Daoy (cell line): ENCODE results near the gene ITIH6. TPM values are rescaled to one million over a fixed set of nuclear protein-coding genes. Genes with fewer than 3 reads are reported as not detected.
"Not testable (repeated sequence)": the region's sequence is repeated elsewhere in the genome, so short reads cannot be mapped to it uniquely, and the experiment has no call there.

Source experiments
- DNase-seq: peaks from one replicate; pipeline ENCODE4 v3.0.0-alpha.2; 2015; ENCODE audit warnings: low read depth
- total RNA-seq: library from RNA; depleted of rRNA; stranded (reverse); fragments of >200 nt; shearing (Covaris generic); gene quantifications from 2 replicates; pipeline ENCODE4 v1.2.3, GENCODE V29; 2014

The ITIH6 gene
- total RNA-seq, 1 experiment from 2014 or later: not detected

DNA sequence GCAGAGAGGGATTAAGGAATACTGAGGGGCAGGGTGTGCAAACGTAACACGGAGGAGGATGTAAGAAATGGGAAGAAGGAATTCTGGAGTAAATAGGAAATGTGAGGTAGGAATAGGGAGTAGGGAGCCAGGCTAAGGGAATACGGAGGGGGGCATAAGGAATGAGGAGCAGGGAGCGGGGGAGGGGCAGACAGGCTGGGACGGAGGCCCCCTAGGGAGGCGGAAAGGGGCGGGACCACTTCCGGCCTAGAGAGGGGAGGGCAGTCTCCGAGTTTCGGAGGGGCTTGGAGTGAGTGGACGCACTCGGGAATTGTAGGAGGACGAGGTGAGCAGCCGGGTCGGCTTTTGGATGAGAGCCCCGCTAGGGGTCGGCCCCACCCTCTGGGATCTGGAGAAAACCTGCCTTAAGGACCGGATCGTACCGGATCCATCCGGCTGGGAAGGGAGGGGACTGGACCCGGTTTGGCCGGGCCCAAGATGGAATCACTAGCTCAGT lies 10.1 kb upstream of the ITIH6 start:
- peak; percentile 71 for DNase-seq

DNA sequence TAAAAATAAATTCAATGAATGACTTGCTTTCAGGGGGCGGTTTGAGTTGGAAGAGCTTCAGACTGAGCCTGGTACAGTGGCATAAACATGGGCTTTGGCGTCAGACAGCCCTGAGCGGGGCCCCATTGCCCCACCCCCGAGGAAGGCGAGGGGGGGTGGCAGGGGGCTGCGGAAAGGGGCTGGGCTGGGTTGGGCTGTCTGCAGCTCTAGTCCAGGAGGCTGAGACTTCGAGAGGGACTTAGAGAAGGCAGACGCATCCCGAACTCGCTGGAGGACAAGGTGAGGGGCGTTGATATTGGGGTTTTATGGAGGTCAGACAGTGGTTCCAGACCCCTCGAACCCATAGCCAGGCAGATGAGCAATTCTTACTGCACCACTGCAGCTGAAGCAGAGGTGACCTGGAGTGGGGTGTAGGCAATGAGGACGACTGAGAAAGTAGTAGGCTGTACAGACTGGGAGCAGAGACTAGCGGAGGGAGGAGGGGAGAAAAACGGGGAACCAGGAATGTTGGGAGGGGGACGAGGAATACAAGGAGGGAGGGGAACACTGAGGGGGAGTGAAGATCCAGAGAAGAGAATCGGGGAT lies 9.6 kb upstream of the ITIH6 start, which contains the start of gene MAGED2:
MAGED2 (plus strand) TSS at position 222 of the 585 bp plus-strand sequence. CDS start 1,587 bp downstream, outside the sequence.
- peak; percentile 30 for DNase-seq

DNA sequence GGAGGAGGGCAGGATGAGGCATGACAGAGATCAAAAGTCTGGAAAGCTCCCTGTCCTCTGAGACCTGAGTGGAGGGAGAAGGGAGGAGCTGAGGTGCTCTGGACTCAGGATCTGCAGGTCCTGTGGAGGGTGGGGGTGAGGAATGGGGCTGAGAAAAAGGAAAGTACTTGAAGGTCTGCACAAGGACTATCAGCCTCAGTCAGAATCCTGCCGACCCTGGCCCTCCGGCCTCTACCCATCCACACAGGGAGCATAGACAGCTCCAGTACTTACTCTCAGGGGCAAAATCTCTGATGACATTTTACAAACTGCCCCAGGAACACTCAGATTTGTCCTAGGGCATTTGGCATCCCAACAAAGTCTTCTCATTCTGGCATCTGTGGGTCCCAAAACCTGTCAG lies 991 bp upstream of the ITIH6 start:
- DNase-seq: no peak

DNA sequence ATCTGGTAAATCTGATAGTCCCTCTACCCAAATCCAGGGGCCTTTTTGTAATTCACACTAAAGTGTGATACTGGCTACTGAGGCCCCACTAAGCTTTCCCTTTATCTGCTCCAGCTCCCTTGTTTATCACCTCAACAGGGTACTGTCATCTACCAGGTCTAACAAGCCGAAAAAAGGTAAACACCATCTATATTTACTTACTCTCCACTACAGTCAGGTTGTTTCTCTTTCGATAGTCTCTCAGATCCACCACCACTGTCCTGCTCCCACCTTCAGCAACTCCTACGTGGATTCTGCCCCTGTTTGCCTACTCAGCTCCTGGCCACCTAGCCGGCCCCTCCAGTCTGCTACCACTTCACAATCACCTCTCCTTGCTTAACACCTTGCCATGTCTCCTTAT lies 3.3 kb downstream of the ITIH6 start:
- no peak for DNase-seq

DNA sequence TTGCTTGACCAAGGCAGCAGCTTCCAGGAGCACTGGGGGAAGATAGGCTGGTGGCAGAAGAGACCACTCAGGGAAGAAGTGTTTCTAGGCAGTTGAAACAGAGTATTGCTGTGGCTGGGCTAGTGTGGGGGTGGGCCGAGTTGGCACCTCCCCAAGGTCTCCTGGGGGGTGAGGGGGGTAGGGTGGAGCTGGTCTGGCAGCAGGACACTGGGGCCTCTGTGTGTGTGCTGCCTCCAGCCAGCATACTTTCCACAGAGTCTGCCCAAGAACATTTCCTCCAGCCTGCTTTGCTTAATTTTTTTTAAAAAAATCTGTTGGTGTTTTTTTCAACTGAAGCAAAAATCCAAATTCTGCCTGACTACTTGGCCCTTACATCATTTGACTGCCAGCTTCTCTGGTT lies 4.0 kb downstream of the ITIH6 start:
- DNase-seq: no peak

DNA sequence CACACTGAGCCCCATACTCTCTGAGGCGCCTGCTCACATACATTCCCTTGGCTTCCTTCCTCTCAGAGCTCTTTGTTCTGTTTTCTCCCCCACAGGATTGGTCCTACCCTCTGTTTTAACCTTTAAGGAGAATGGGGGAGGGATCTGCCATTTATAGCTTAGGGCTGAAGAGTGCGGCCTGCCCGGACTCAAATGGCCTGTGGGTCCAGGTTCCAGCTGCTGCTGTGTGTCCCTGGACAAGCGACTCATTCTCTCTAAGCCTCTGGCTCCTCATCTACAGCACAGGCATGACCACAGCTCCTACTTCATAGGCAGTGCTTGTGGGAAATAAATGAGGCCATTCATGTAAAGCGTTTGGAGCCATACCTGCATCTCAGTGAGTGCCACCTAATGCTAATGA lies 8.7 kb downstream of the ITIH6 start:
- DNase-seq: not testable (repeated sequence)

DNA sequence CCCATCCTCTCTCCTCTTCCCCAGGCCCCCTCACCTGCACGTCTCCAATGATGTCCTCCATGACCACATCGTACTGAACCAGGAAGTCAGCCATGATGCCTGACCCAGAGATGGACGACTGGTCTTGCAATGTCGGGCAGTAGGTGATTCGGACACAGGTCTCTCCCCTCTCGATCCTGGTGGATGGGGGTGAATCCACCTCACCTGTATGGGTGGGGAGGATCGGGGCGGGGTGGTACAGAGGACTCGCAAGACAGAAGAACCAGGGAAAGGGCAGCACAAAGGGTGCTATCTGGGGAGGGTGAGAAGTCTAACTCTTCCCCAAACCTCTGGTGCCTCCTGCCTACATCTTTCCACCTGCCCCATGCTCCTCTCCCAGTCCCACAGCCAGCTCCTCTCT lies 9.6 kb downstream of the ITIH6 start:
- no peak for DNase-seq

DNA sequence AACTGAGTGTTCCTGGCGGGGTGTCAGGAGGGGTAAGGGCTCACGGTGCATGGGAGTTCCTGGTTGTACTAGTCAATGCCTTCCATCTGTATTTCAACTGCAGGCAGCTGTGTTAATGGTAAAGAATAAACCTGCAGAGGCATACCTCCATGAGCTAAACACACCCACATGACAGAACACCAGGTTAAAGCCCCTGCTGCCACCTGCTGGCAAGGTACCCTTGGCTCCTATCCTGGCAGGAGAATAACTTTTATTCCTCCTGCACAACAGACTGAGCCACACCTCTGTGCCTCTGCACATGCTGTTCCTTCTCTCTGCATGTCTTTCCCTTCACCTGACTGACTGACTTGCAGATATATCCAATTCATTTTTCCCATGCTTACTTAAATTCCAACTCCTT lies 11.1 kb downstream of the ITIH6 start:
- DNase-seq: peak; percentile 2

DNA sequence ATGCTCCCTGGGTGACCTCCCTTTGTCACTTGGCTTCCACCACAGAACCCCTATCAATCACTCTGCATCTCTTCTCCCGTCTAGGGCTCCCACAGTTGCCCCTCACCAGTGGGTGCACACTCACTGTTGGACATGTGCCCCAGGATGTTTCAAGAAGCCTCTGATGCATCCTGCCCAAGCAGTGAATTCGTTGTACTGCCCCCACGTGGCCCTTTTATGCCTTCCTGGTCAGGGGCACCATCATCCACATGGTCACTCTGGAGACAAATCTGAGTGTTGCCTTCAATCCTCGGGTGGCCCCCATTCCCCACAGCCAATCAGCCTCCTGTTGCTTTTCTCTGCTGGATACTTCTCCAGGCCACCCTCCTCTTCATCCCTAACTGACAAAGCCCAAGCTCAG lies 12.2 kb downstream of the ITIH6 start:
- no peak for DNase-seq

DNA sequence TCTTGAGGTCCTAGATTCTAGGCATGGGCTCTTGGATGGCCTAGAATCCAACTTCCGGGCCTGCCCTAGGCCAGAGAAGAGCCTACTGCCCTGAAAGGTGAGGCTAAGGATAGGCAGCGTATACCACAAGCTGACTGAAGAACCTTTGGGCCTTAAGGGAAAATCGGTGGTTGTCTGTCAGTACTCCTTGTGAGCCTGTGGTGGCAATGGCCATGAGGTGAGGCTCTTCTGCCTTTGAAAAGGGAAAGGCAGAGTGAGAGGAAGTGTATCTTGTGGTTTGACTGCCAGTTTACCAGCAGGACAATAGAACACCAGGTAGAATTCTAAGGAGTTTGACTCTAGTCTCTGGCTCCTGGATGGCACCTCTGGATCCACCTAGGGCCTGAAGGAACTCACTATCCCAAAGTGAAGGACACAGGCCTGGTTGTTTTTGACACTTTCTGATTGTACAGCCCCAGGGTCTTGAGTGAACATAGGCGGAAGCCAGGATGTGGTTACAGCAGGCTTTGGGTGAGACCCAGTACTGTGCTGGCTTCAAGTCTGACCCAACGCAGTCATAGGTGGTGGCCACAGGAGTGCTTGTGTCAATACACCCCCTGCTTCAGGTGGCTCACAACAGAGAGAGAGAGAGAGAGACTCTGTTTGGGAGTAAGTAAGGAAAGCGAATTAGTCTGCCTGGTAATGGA lies 20.9 kb downstream of the ITIH6 start:
- DNase-seq: no peak

DNA sequence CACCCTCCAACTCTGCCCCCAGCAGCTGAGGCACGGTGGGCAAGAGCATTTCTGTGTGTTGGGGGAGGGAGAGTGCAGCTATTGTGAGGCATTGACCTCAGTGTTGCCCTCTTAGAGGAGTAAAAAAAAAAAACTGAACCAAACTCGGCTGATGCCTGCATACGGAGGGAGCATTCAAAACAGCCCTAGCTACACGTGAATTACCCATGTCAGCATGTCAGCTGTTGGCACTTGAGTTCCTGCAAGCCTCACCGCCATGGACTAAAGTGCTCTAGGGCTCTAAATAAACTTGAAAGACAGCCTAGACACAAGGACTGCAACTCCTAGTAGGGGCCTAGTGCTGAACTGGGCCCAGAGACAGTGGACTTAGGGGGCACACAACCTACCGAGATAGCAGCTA lies 22.0 kb downstream of the ITIH6 start:
- DNase-seq: no peak

DNA sequence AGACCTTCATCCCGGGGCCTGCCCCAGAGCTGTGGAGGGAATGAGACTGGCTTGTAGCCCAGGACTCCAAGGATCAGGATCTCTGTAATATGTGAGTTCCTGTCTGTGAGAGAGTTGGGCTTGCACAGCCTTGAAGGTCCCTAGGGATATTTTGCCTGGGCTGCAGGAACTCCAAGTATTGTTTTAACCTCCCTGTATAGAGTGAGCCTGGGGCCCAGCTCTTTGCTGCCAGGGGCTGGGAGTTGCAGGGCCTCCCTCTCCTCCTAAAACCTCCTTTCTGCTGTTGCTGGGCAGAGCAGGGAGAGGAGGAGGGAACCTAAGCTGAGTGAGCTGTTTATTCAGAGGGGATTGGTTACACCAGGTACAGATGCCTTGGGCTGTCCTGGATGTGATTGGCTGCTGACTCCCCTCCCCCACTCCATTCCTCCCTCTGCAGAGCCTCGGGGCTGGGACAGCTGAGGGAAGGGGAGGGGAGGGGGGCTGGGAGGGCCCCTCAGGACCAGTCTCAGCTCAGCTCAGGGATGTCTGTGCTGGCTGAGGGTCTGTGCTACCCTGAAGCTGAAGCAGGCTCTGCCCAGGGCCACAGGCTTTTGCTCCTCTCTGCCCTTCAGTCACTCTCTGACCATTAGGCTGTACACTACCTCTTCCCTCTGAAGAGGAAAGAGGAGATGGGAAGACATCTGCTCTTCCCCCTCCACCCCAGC lies 23.5 kb downstream of the ITIH6 start:
- DNase-seq: not testable (repeated sequence)

DNA sequence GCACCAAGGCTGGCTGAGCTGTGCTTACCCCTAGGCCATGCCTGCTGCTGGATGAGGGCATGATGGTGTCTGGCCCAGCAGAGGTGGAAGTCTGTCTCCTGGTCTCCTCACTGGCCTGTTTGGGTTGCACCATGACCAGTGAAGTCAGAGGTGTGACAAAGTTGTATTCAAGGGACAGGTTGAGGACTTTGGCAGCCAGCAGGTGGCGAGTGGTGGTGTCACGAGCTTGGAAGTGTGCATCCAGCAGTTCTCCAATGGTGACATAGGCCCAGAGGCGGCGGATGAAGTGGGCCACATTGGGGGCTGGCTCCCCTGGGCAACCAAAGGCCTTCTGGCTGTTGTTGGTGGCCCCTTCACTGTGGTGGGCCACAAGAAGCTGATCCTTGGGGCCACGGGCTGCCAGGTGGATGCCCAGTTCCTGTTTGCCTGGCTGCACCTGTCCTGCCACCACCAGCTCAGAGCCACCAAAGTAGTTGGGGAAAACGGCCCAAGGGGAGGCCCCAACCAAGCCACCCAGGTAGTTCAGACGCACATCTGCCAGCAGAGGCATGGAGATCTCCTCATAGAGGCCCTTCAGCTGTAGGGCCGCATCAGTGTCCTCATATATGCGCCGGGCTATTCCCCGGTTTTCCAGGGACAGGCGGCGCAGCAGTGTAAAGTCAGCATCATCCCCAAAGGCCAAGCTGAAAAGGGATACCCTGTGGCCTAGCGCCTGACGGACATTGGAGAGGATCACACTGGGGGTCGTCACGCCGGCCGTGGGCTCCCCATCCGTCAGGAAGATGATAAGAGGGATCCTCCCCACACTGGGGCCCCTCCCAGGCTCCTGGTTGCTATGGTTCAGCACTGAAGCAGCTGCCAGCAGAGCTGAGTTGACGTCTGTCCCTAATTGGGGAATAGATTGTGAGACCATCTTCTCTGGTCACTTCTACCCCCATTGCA lies 39.7 kb downstream of the ITIH6 start:
- no peak for DNase-seq

DNA sequence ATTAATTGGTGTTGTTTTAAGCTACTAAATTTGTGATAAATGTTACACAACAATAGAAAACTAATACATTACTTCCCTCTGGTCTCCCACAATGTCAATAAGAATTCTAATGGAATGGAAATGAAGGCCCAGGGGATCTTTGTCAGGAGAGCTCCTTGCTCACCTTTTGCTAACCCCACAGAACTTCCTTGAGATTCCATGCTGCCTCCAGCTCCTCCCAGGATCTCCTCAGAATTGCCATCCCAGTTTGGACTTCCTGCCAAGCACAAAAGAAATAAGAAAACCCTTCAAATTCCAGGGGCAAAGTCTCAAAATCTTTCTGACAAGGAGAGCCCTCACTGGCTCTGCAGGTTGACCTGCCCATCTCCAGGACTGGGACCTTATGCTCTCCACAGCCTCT lies 43.2 kb downstream of the ITIH6 start:
- DNase-seq: no peak

DNA sequence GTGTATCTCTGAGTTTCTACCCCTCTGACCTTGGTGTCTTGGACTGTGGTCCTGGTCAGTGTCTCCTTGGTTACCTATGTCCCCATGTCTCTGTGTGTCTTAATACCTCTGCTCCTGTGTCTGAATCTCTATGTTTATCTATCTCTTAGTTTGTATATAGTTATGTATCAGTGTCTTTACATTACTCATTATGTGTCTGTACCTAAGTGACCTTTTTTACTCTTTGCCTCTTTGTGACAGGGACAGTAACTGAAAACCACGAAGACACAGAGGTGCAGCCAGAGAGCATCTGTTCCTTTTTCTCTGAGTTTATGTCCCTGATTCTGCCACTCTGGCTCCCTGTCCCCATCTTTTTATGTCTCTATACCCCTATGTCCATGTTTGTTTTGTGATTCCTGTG lies 49.4 kb downstream of the ITIH6 start:
- no peak for DNase-seq

DNA sequence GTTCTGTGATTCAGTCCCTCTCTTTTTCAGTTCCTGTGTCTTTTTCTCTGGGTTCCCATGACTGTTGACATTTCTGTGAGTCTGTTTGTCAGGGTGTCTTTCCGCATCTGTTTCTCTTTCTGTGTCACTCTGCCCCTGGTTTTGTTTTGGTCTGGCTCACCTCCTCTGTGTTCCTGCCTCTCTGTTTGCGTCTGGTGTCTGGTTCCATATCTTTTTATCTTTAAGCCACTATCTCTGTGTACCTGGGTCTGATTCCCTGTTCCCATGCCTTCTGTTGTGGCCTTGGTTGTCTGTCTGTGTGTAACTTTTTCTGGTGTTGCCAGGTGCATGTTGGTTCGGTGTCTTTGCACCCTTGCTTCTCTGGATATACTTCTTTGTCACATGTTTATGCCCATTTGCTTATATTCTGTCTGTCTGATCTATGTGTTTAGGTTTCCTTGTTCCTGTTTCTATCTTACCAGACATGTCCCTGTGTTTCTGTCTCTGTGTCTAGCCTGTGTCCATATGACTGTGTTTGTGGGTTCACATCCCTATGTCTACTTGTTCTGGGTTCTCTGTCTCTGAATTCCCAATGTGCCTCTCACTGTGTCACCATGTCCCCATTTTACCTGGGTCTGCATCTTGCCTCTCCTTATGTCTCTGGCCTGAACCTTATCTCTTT lies 50.2 kb downstream of the ITIH6 start:
- no peak for DNase-seq

DNA sequence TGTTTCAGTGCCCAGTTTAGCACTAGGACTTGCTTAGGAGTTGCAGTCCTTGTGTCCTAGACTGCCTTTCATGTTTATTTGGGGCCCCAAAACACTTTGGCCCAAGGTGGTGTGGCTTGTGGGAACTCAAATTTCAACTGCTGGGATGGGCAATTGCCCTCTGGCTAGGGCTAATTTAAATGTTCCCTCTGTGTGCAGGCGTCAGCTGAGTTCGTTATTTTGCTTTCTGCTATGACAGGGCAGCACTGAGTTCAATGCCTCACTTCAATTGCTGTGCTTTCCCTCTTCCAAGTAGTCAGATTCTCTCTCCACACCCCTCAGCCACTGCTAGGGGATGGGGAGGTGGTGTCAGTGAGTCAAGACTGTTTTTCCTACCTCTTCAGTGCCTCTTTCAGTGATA lies 51.1 kb downstream of the ITIH6 start:
- no peak for DNase-seq

DNA sequence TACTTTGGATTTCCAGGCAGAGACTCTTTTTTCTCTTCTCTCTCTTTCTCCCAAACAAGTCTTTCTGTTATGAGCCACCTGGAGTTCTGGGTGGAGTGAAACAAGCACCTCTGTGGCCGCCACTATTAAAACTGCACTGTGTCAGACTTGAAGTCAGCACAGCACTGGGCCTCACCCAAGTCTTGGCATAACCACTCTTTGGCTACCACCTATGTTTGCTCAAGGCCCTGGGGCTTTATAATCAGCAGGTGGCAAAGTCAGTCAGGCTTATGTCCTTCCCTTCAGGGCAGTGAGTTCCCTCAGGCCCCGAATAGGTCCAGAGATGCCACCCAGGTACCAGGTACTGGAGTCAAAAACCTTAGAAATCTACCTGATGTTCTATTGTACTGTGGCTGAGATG lies 52.4 kb downstream of the ITIH6 start:
- DNase-seq: no peak

DNA sequence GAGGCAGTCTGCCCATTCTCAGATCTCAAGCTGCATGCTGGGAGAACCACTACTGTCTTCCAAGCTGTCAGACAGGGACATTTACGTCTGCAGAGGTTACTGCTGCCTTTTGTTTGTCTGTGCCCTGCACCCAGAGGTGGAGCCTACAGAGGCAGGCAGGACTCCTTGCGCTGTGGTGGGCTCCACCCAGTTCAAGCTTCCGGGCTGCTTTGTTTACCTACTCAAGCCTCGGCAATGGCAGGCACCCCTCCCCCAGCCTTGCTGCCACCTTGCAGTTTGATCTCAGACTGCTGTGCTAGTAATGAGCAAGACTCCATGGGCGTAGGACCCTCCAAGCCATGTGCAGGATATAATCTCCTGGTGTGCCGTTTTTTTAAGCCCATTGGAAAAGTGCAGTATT lies 59.5 kb downstream of the ITIH6 start:
- not testable (repeated sequence) for DNase-seq

DNA sequence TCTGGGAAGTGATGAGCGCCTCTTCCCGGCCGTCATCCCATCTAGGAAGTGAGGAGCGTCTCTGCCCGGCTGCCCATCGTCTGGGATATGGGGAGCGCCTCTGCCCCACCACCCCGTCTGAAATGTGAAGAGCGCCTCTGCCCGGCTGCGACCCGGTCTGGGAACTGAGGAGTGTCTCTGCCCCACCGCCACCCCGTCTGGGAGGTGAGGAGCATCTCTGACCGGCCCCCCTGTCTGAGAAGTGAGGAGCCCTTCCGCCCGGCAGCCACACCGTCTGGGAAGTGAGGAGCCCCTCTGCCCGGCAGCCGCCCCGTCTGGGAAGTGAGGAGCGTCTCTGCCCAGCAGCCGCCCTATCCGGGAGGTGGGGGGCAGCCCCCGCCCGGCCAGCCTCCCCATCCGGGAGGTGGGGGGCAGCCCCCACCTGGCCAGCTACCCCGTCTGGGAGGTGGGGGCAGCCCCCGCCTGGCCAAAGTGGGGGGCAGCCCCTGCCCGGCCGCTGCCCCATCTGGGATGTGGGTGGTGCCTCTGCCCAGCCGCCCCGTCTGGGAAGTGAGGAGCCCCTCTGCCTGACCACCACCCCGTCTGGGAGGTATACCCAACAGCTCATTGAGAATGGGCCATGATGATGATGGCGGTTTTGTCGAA lies 61.6 kb downstream of the ITIH6 start:
- DNase-seq: not testable (repeated sequence)

DNA sequence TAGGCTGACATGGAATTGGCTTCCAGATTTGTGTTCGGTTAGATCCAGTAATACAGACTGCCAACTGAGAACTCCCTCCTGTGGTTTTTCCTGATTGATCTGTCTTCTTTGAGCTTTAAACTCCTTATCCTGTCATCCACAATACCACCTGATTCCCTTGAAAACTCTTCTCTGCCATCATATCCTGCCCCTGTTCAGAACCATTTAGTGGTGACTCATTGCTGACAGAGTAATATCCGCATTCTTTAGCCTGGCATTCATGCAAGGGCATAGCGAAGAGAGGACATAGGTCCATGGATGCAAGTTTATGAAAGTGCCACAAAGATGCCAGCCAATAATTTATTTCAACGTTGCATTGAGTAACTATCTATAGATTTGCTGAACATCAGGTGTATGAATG lies 76.6 kb downstream of the ITIH6 start:
- DNase-seq: peak; percentile 6
